NT2/D1 (cell line): Measurements from ENCODE around the gene ERBB2.

Source experiments
- SUZ12 ChIP-seq: IDR thresholded peaks from 2 replicates; pipeline ENCODE4 v1.6.1; 2011; ENCODE audit not compliant: insufficient read length, insufficient read depth; ENCODE audit errors: extremely low read depth
- YY1 ChIP-seq: IDR thresholded peaks from 2 replicates; pipeline ENCODE4 v1.6.1; 2011; ENCODE audit not compliant: insufficient read length, insufficient read depth
- ZNF274 ChIP-seq: IDR thresholded peaks from 2 replicates; pipeline ENCODE4 v1.6.1; 2011; ENCODE audit warnings: mild to moderate bottlenecking, low read depth, low read length

DNA sequence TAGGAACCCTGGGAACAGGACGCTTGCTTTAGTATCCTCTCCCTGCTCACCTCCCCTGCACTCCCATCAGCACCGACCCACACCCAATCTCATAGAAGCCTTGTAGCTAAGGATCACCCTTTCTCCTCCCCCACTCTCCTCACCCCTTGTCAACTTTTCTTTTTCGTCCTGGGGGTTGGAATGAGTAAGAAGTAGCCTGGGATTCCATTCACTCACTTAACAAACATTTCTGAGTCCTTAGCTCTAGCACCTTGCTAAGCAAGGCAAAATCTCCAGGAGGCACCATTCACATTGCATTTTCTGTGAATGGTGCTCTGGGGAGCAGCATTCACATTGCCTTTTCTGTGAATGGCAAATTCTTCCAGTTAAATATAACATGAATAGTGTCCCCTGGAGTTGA lies 10.9 kb upstream of the ERBB2 start:
- TF ChIP-seq ZNF274 = no peak
- no peak for TF ChIP-seq SUZ12
- TF ChIP-seq YY1 = no peak
